ENCODE data around the gene YBEY.

Gene YBEY

GRCh38 chr21:46264690-46265144, 21.4 kb upstream of the YBEY start:
- DNase-seq (ENCODE audit: low read depth, low spot score): no peak

GRCh38 chr21:46265736-46266525, 20.2 kb upstream of the YBEY start:
- DNase-seq (ENCODE audit: low read depth, low spot score): no peak

GRCh38 chr21:46266946-46267345, 19.2 kb upstream of the YBEY start:
- no peak for DNase-seq (ENCODE audit: low read depth, low spot score)

- DNase-seq (ENCODE audit: low read depth, low spot score): no peak
Measured at GRCh38 chr21:46268371-46268770, 17.8 kb upstream of the YBEY start.

GRCh38 chr21:46269466-46269865, 16.7 kb upstream of the YBEY start:
- no peak for DNase-seq (ENCODE audit: low read depth, low spot score)

GRCh38 chr21:46273341-46273740, 12.8 kb upstream of the YBEY start:
- no peak for DNase-seq (ENCODE audit: low read depth, low spot score)

GRCh38 chr21:46274797-46275390, 11.2 kb upstream of the YBEY start:
- no peak for DNase-seq (ENCODE audit: low read depth, low spot score)

GRCh38 chr21:46284077-46284644, 2.0 kb upstream of the YBEY start:
- no peak for DNase-seq (ENCODE audit: low read depth, low spot score)

- DNase-seq (ENCODE audit: low read depth, low spot score): no peak
Measured at GRCh38 chr21:46284733-46285132, 1.4 kb upstream of the YBEY start.

GRCh38 chr21:46285206-46285661, 908 bp upstream of the YBEY start, which contains the start of gene MCM3AP:
TSS of gene MCM3AP (minus strand) at chr21:46285611. CDS start at chr21:46285286, 325 bp downstream.
- DNase-seq (ENCODE audit: low read depth, low spot score): no peak

GRCh38 chr21:46286648-46287002, 483 bp downstream of the YBEY start:
- no peak for DNase-seq (ENCODE audit: low read depth, low spot score)

GRCh38 chr21:46287541-46287940, 1.4 kb downstream of the YBEY start:
- DNase-seq (ENCODE audit: low read depth, low spot score): no peak

- DNase-seq (ENCODE audit: low read depth, low spot score): no peak
Measured at GRCh38 chr21:46289655-46290179, 3.6 kb downstream of the YBEY start.

- no peak for DNase-seq (ENCODE audit: low read depth, low spot score)
Measured at GRCh38 chr21:46291561-46291960, 5.4 kb downstream of the YBEY start.

GRCh38 chr21:46294647-46295176, 8.6 kb downstream of the YBEY start:
- DNase-seq (ENCODE audit: low read depth, low spot score): no peak

- DNase-seq (ENCODE audit: low read depth, low spot score): no peak
Measured at GRCh38 chr21:46295177-46295770, 9.1 kb downstream of the YBEY start.

- DNase-seq (ENCODE audit: low read depth, low spot score): no peak
Measured at GRCh38 chr21:46295996-46296752, 10.0 kb downstream of the YBEY start.

- DNase-seq (ENCODE audit: low read depth, low spot score): no peak
Measured at GRCh38 chr21:46297338-46298271, 11.5 kb downstream of the YBEY start.

GRCh38 chr21:46299167-46299566, 13.0 kb downstream of the YBEY start:
- no peak for DNase-seq (ENCODE audit: low read depth, low spot score)

- no peak for DNase-seq (ENCODE audit: low read depth, low spot score)
Measured at GRCh38 chr21:46301759-46302158, 15.6 kb downstream of the YBEY start.

Data from smooth muscle cell of the brain vasculature (primary cell).